HT1080 (cell line): Measurements from ENCODE around the gene HAP1. TPM values are rescaled to one million over a fixed set of nuclear protein-coding genes. Genes with fewer than 3 reads are reported as not detected.
"Not testable (repeated sequence)": the region's sequence is repeated elsewhere in the genome, so short reads cannot be mapped to it uniquely, and the experiment has no call there.

Source experiments
- DNase-seq: peaks from one replicate; pipeline ENCODE4 v3.0.0-alpha.2; 2015; ENCODE audit warnings: low read depth
- total RNA-seq: library from RNA; depleted of rRNA; stranded (reverse); fragments of >200 nt; shearing (Covaris generic); gene quantifications from 2 replicates; pipeline ENCODE4 v1.2.3, GENCODE V29; 2014

HAP1 gene
- total RNA-seq, 1 experiment from 2014 or later, result 0.10 TPM

- DNase-seq, result no peak
Observed at GRCh38 chr17:41725134-41725533, 9.3 kb downstream of the HAP1 start.

GRCh38 chr17:41724476-41725050 is 9.9 kb downstream of the HAP1 start:
- DNase-seq, result no peak

GRCh38 chr17:41723801-41724475 is 10.5 kb downstream of the HAP1 start:
- DNase-seq, result no peak

- DNase-seq, result no peak
Observed at GRCh38 chr17:41722231-41722630, 12.2 kb downstream of the HAP1 start.

- DNase-seq, result no peak
Observed at GRCh38 chr17:41718287-41718645, 16.2 kb downstream of the HAP1 start.

GRCh38 chr17:41717408-41718286 is 16.8 kb downstream of the HAP1 start:
- peak; percentile 63 for DNase-seq

GRCh38 chr17:41711669-41712400 is 22.6 kb downstream of the HAP1 start, which contains the start of gene GAST:
Gene GAST, plus strand, starts transcription at chr17:41712331. Its CDS starts 3,106 bp downstream, at chr17:41715437.
- no peak for DNase-seq

GRCh38 chr17:41710472-41711090 is 23.9 kb downstream of the HAP1 start:
- peak; percentile 81 for DNase-seq

- no peak for DNase-seq
Observed at GRCh38 chr17:41707803-41708669, 26.4 kb downstream of the HAP1 start.

GRCh38 chr17:41705271-41705991 is 29.0 kb downstream of the HAP1 start:
- DNase-seq, result peak; percentile 68

GRCh38 chr17:41702712-41703111 is 31.7 kb downstream of the HAP1 start:
- DNase-seq, result no peak

GRCh38 chr17:41700843-41701242 is 33.6 kb downstream of the HAP1 start:
- DNase-seq, result not testable (repeated sequence)

GRCh38 chr17:41697122-41697962 is 37.1 kb downstream of the HAP1 start:
- peak; percentile 30 for DNase-seq

- peak; percentile 39 for DNase-seq
Observed at GRCh38 chr17:41695954-41696757, 38.3 kb downstream of the HAP1 start.

GRCh38 chr17:41695134-41695661 is 39.2 kb downstream of the HAP1 start:
- DNase-seq, result no peak

GRCh38 chr17:41692722-41693521 is 41.5 kb downstream of the HAP1 start:
- DNase-seq, result no peak
